A549 (cell line): Measurements from ENCODE around the gene ROS1.

Experiments
- EP300 ChIP-seq, 2 experiments: fragments of >200 bp; sonication (Bioruptor Twin); formaldehyde crosslinking; IDR thresholded peaks; 2 replicates in 1 of 2; 3 replicates in 1 of 2; pipeline ENCODE4 v1.6.1; 2016 to 2017
- NR3C1 ChIP-seq: fragments of >200 bp; sonication (Bioruptor Twin); formaldehyde crosslinking; IDR thresholded peaks from 3 replicates; pipeline ENCODE4 v1.6.1; 2017
- POLR2A ChIP-seq: IDR thresholded peaks from 2 replicates; pipeline ENCODE4 v1.6.1; 2012; ENCODE audit warnings: mild to moderate bottlenecking, low read length
- TF ChIP-seq, protein P1 (sequence below): fragments of >200 bp; sonication (Bioruptor Twin); formaldehyde crosslinking; IDR thresholded peaks from 3 replicates; pipeline ENCODE4 v1.5.1; 2016
- TF ChIP-seq, protein P2 (sequence below): fragments of 200-600 bp; sonication (generic); IDR thresholded peaks from 2 replicates; pipeline ENCODE4 v1.6.1; 2016; ENCODE audit warnings: antibody characterized with exemption, mild to moderate bottlenecking, moderate library complexity
- TF ChIP-seq, protein P3 (sequence below): IDR thresholded peaks from 2 replicates; pipeline ENCODE4 v1.6.1; 2012

DNA sequence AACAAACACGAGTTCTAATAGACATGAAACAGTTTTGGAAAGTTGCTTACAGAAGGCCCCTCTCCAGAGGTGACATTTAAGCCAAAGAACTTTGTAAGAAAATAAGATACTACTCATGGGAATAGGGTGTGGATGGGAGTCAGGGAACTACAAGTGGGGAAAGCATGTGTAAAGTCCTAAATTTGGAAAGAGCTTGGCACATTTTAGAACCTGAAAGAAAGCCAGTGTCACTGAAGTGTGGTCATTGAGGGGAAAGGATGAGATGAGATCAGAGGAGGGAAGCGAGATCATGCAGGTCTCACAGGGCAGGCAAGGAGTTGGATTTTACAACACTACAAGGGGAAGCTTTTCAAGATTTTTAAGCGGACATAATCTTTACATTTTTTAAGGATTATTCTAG, 122.4 kb downstream of the ROS1 start:
- TF ChIP-seq, protein P1, sequence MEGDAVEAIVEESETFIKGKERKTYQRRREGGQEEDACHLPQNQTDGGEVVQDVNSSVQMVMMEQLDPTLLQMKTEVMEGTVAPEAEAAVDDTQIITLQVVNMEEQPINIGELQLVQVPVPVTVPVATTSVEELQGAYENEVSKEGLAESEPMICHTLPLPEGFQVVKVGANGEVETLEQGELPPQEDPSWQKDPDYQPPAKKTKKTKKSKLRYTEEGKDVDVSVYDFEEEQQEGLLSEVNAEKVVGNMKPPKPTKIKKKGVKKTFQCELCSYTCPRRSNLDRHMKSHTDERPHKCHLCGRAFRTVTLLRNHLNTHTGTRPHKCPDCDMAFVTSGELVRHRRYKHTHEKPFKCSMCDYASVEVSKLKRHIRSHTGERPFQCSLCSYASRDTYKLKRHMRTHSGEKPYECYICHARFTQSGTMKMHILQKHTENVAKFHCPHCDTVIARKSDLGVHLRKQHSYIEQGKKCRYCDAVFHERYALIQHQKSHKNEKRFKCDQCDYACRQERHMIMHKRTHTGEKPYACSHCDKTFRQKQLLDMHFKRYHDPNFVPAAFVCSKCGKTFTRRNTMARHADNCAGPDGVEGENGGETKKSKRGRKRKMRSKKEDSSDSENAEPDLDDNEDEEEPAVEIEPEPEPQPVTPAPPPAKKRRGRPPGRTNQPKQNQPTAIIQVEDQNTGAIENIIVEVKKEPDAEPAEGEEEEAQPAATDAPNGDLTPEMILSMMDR: no peak
- TF ChIP-seq EP300 (IDR thresholded peaks at IDR 0.05) (no peak), NR3C1 (no peak), POLR2A (no peak)
- TF ChIP-seq, protein P2, sequence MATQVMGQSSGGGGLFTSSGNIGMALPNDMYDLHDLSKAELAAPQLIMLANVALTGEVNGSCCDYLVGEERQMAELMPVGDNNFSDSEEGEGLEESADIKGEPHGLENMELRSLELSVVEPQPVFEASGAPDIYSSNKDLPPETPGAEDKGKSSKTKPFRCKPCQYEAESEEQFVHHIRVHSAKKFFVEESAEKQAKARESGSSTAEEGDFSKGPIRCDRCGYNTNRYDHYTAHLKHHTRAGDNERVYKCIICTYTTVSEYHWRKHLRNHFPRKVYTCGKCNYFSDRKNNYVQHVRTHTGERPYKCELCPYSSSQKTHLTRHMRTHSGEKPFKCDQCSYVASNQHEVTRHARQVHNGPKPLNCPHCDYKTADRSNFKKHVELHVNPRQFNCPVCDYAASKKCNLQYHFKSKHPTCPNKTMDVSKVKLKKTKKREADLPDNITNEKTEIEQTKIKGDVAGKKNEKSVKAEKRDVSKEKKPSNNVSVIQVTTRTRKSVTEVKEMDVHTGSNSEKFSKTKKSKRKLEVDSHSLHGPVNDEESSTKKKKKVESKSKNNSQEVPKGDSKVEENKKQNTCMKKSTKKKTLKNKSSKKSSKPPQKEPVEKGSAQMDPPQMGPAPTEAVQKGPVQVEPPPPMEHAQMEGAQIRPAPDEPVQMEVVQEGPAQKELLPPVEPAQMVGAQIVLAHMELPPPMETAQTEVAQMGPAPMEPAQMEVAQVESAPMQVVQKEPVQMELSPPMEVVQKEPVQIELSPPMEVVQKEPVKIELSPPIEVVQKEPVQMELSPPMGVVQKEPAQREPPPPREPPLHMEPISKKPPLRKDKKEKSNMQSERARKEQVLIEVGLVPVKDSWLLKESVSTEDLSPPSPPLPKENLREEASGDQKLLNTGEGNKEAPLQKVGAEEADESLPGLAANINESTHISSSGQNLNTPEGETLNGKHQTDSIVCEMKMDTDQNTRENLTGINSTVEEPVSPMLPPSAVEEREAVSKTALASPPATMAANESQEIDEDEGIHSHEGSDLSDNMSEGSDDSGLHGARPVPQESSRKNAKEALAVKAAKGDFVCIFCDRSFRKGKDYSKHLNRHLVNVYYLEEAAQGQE: no peak
- TF ChIP-seq, protein P3, sequence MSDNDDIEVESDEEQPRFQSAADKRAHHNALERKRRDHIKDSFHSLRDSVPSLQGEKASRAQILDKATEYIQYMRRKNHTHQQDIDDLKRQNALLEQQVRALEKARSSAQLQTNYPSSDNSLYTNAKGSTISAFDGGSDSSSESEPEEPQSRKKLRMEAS: no peak
